Measurements from ENCODE around the gene HLA-F.
A peak's percentile ranks its signal among the peaks of the same experiment; 100 is the strongest.

Gene HLA-F

GRCh38 chr6:29763491-29764289 is 40.5 kb downstream of the HLA-F start:
- no peak overlapping the region for H3K4me3 Mint-ChIP-seq
- peaks cover 19% of the 10 kb centered on the region for H3K4me1 Mint-ChIP-seq
- no peak for DNase-seq
- no peaks in the 10 kb centered on the region for H3K9me3 Mint-ChIP-seq
- H3K36me3 Mint-ChIP-seq (ENCODE audit: low read depth): no peaks in the 10 kb centered on the region
- no peak overlapping the region for H3K27ac Mint-ChIP-seq
- H3K27me3 Mint-ChIP-seq (ENCODE audit: low read depth, poor library complexity): peaks cover 49% of the 10 kb centered on the region
- TF ChIP-seq CTCF (IDR thresholded peaks at IDR 0.05): no peak

GRCh38 chr6:29764422-29765196 is 41.4 kb downstream of the HLA-F start:
- Mint-ChIP-seq H3K9me3 (no peaks in the 10 kb centered on the region), H3K4me1 (peaks cover 17% of the 10 kb centered on the region), H3K4me3 (no peak overlapping the region), H3K27ac (no peak overlapping the region), H3K27me3 (ENCODE audit: low read depth, poor library complexity) (peaks cover 47% of the 10 kb centered on the region), H3K36me3 (ENCODE audit: low read depth) (no peaks in the 10 kb centered on the region)
- DNase-seq: no peak
- TF ChIP-seq CTCF (IDR thresholded peaks at IDR 0.05): no peak

- no peaks in the 10 kb centered on the region for H3K36me3 Mint-ChIP-seq (ENCODE audit: low read depth)
- no peak for TF ChIP-seq CTCF (IDR thresholded peaks at IDR 0.05)
- peaks cover 8% of the 10 kb centered on the region for H3K4me1 Mint-ChIP-seq
- no peak overlapping the region for H3K4me3 Mint-ChIP-seq
- no peak overlapping the region for H3K27ac Mint-ChIP-seq
- no peaks in the 10 kb centered on the region for H3K9me3 Mint-ChIP-seq
- H3K27me3 Mint-ChIP-seq (ENCODE audit: low read depth, poor library complexity): peaks cover 38% of the 10 kb centered on the region
- DNase-seq: peak; percentile 30
Measured at GRCh38 chr6:29769336-29769735, 46.1 kb downstream of the HLA-F start.

- Mint-ChIP-seq H3K9me3 (no peaks in the 10 kb centered on the region), H3K27ac (no peak overlapping the region), H3K4me3 (no peak overlapping the region), H3K4me1 (peaks cover 8% of the 10 kb centered on the region), H3K27me3 (ENCODE audit: low read depth, poor library complexity) (peaks cover 38% of the 10 kb centered on the region), H3K36me3 (ENCODE audit: low read depth) (no peaks in the 10 kb centered on the region)
- no peak for TF ChIP-seq CTCF (IDR thresholded peaks at IDR 0.05)
- DNase-seq: no peak
Measured at GRCh38 chr6:29770306-29770705, 47.1 kb downstream of the HLA-F start.

- DNase-seq: no peak
- peaks cover 7% of the 10 kb centered on the region for H3K4me1 Mint-ChIP-seq
- TF ChIP-seq CTCF (IDR thresholded peaks at IDR 0.05): no peak
- peaks cover 39% of the 10 kb centered on the region for H3K9me3 Mint-ChIP-seq
- no peak overlapping the region for H3K27ac Mint-ChIP-seq
- H3K27me3 Mint-ChIP-seq (ENCODE audit: low read depth, poor library complexity): peaks cover 22% of the 10 kb centered on the region
- no peak overlapping the region for H3K4me3 Mint-ChIP-seq
- H3K36me3 Mint-ChIP-seq (ENCODE audit: low read depth): no peaks in the 10 kb centered on the region
Measured at GRCh38 chr6:29776684-29777083, 53.5 kb downstream of the HLA-F start.
